ENCODE data around the gene SUPT5H.

GRCh38 chr19:39401549-39402345, 43.6 kb upstream of the SUPT5H start:
- TF ChIP-seq CTCF (IDR thresholded peaks at IDR 0.05) = no peak
- no peak for TF ChIP-seq EZH2 (IDR thresholded peaks at IDR 0.05)
- no peak for TF ChIP-seq EZH2phosphoT487 (IDR thresholded peaks at IDR 0.05)

Measured in neural progenitor cell (in vitro differentiated cells).